Suppressor macrophage (primary cell): Measurements from ENCODE around the gene RANBP3.
"Not testable (repeated sequence)": the region's sequence is repeated elsewhere in the genome, so short reads cannot be mapped to it uniquely, and the experiment has no call there.

ENCODE experiments used
- DNase-seq, 4 experiments: peaks; one replicate each; pipeline ENCODE4 v3.0.0-alpha.2; 2020 to 2022

Gene RANBP3

DNA sequence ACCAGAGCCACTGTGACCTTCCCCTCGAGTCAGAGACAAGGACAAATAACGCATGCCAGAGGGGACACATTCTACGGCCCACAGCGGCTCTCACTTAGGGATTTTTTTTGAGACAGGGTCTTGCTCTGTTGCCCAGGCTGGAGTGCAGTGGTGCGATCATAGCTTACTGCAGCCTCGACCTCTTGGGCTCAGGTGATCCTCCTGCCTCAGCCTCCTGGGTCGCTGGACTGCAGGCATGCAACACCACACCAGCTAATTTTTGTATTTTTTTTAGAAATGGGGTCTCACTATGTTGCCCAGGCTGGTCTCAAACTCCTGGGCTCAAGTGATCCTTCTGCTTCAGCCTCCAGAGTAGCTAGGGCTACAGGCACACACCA, 28.1 kb upstream of the RANBP3 start:
- not testable (repeated sequence) for DNase-seq

DNA sequence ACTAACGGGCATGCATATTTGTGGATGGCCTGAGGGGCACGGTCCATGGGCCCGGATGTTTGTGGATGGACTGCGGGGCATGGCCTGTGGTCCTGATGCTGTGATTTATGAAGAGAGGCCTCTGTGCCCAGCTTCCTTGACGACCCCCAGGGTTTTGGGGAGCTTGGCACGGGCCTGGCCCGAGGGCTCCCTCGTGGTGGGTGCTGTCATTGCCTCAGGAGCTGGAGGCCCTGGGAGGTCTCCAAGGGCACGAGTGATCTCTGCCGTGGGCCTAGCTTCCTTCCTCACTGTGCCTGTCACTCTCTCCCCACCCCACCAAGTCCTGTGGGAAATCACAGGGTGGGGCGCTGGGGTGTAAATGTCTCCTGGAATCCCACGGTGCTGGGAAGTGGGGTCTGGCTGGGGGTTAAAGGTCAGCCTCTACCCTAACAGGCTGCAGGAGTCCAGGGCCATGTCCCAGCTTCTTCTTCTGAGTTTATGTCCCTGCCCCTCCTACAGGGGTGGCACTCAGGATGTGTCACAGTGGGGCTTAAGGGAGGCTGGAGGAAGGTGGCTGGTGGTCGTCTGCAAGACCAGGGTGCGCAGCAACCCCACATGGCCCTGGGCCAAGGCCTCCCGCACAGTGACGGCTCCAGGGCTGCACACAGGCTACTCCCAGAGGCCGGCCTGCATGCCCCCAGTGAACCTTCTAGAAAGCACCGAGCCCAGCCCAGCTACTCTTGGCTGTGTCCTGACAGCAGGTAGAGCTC, 27.6 kb upstream of the RANBP3 start:
- no peak for DNase-seq

DNA sequence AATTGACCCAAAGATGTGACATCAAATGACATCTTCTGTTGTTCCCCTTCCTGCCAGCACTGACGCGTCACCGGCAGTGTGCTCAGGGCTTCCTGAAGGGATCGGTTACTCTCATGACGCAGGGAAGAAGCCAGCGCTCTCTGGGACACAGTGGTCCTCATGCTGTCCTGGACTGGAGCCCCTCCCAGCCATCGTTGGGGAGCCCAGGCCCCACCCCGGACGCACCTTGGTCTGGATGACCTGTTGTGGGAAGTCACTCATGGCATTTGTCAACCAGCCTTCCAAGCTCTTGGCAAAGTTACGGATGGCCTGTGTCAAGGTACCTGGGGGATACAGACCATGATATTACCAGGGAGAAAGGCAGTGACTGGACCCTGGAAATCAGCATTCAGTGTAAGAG, 26.0 kb upstream of the RANBP3 start:
- DNase-seq: no peak

DNA sequence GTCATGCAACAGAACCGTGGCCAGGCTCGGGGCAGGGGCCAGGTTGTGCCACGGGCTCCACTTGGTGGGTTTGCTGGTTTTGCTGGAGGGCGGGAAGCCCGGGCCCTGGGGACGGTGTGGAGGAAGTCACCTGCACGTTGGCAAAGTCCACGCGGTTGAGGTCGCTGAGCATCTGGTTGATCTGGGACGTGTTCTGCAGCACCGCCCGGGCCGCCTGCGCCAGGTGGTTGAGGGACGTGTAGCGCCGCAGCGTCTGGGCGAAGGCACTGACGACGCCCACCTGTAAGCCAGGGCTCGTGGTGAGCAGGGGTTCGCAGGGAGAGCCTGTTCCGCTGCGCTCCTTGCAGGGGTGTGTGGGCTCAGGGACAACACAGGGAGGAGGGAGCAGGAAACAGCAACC, 24.7 kb upstream of the RANBP3 start:
- DNase-seq: no peak

DNA sequence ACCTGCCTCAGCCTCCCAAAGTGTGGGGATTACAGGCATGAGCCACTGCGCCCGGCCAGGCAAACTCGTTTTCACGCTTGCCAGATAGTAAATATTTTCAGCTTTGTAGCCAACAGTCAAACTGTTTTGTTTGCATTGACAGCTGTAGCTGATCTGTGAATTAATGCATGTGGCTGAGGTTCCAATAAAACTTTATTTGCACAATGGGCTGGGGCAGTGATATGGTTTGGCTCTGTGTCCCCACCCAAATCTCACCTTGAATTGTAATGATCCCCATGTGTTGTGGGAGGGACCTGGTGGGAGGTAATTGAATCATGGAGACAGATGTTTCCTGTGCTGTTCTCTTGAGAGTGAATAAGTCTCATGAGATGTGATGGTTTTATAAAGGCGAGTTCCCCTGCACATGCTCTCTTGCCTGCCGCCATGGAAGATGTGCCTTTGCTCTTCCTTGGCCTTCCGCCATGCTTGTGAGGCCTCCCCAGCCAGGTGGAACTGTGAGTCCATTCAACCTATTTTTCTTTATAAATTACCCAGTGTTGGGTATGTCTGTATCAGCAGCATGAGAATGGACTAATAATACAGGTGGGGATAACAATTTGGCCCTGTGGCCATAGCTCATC, 22.4 kb upstream of the RANBP3 start:
- DNase-seq: no peak

DNA sequence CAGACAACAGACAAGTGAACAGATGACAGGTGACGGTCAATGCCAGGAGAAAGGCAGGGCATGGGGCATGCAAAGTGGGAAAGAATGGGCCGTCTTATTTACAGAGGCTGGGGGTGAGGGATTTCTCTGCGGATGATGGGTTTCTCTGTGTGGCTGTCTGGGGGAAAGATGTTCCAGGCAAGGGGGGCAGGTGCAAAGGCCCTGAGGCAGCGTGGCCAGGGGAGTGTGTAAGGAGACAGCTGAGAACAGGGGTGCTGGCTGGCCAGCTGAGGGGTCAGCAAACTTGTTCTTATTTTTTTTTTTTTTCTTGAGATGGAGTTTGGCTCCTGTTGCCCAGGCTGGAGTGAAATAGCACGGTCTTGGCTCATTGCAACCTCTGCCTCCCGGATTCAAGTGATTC, 21.8 kb upstream of the RANBP3 start:
- DNase-seq: no peak

DNA sequence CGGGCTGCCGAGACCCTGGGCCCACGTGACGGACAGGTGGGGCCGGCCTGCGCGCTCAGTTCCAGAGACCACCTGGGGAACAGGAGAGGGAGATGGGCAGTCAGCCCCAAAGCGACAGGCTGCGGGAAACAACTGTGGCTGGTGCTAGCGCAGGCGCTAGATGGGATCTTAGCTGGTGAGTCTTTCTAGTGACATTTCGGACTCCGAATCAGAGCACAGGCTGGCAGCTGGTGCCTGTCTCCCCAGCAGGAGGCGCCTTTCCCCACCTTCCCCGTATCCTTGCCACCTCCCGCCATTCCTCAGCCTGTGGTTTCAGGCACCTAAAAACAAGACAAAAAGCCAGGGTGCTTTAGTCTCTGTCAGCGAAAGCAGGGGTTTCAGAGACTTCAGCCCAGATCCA, 19.4 kb upstream of the RANBP3 start:
- DNase-seq: no peak

DNA sequence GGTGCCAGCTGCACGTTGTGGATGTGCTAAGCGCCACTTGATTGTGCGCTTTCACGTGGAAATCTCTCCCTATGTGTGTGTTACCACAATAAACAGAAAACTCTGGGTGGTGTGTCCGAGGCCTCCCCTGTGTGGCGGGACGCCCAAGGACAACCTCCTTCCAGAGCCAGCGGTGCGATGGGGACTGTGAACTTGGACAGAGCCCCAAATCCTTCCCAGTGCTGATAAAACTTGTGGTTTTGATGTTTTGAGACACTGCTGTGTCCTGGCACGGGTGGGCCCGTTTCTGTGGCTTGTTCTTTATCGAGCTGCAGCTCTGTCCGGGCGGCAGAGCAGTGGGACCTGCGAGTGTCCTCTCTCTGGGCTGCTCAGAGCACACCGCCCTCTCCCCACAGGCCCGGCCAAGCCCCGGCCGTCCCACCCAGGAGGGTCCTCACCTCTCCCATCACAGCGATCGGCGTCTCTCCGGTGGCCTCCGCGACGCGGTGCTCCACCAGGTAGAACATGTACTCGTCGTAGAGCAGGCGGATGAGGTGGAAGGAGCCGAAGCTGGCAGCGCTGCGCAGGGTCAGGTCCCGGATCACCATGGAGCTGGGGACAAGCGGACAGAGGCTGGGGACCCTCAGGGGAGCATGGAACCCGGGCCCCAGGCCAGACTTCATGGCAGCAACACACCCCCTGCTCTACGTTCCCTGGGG, 18.8 kb upstream of the RANBP3 start:
- DNase-seq: no peak

DNA sequence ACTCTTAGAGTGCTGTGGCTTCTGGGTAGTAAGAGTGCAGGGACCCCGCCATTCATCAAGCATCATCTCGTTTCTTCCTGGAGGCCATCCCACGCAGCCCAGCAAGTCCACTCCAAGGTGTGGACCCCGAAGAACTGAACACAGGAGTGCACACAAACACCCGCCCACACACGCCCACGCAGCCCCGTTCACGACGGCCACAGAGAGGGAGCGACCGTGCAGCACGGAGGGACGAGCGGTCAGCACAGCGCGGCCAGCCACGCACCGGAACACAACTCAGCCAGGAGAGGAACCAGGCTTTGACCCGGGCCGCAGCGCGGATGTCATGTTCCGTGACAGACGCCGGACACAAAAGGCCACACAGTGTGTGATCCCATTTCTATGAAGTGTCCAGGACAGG, 18.2 kb upstream of the RANBP3 start:
- DNase-seq: no peak

DNA sequence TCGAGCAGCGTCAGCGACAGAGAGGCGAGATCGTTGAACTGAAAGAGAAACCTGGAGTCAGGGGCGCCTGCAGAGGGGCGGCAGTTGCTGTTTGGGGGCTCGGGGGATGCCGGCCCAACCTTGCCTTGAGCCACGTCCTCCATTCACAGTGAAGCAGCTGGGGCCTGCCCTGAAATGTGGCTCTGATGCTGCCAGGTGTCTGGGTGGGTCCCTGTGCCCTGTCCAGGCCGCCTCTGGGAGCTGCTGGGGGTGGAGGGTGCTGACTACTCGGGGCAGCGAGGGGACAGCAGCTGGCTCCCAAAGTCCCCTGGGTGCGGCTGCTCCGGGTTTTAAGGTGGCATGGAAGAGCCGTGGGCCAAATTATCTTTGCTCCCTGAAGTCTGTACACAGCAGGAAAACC, 17.7 kb upstream of the RANBP3 start:
- no peak for DNase-seq

DNA sequence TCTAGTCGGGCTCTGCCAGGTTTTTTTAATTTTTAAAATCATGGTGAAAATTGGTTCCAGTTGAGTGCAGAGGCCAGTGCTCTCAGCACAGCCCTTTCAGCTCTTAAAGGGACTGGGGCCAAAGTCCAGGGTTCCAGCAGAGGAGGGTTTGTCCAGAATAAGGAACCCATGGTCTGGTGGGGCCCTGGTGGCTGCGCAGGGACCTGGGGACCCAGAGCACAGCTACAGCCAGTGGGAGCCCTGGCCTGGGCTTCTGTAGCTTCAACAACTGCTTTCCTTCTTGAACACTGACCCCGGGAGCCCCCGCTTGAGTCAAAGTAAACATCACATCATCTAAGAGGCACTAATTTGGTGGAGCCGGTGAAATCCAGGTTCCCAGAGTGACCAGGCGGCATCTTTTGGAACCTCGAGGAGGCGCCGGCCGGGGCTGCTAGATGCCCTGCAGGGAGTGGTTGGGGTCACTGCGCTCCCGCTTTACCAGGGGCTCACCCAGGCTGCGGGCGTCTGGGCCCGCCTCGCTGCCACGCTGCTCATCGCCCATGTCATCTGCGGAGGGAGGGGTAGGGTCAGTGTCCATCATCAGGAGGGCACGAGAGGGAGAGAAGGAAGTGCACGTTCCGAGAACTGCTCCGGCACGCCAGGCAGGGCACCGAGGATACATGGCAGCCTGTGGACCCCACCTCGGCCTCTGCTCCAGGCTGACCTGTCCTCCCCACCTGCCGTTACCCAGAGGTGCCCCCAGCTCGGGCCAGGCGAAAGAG, 16.6 kb upstream of the RANBP3 start:
- DNase-seq: no peak

DNA sequence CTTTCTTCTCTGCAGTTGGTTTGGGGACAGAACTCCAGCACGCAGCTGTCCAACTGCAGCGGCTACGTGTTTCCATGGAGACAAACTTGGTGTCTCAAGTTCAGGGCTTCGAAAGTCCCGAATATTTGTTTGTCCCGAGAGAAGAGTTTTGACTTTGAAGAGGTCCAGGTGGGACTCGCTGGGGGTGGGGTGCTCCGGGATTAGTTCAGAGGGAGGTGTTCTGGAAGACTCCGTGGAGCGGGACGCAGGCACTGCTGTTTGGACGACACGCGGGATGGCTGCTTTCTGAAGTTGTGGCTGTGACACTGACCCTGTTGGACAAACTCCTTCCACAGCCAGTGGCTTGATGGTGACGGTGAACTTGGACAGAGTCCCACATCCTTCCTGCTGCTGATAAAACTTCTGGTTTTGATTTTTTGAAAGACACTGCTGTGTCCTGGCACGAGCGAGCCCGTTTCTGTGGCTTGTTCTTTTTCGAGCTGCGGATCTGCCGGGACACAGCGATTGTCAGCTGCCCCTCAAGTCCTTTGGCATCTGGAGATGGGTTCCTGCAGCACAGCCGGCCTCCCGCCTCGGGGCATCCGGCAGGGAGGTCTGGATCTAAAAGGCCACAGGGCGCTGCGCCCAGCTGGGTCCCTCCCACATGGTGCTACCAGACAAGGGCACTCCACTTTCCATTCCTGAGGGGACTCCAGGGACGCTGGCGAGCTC, 15.9 kb upstream of the RANBP3 start:
- DNase-seq: no peak

DNA sequence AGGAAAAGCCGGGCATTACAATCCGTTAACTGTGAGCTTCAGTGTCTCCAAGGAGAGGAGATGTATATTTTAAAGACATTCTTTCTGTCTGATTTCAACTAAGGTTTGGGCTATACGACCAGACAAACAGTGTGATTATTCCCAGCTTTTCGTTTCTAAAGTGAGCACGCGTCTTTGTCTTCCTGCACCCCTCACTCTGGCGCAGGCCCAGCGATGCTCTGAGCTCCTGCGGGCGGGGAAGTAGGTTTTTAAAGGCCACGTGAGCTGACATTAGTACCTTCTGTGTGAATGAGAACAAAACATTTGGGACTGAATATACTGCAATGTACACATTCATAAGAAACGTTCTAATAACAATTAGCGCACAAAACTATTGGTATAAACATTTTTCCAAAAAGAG, 15.3 kb upstream of the RANBP3 start:
- no peak for DNase-seq

DNA sequence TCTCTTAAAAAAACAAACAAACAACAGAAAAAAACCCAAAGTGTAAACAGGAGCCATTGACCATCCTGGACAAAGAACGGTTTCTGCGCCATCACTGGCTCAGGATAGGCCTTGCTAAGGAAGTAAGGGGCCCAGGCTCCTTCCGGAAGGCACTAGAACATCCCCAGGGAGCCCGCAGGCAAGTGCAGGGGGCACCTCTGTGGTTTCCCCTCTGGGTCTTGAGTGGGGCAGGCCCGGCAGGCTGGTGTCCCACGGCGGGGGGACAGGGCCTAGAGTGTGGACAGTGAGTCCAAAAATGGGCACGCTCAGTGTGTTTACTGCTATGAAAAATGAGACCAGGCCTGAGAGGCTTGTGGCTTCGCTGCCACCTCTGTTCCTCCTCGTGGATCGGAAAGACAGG, 14.8 kb upstream of the RANBP3 start:
- DNase-seq: no peak

DNA sequence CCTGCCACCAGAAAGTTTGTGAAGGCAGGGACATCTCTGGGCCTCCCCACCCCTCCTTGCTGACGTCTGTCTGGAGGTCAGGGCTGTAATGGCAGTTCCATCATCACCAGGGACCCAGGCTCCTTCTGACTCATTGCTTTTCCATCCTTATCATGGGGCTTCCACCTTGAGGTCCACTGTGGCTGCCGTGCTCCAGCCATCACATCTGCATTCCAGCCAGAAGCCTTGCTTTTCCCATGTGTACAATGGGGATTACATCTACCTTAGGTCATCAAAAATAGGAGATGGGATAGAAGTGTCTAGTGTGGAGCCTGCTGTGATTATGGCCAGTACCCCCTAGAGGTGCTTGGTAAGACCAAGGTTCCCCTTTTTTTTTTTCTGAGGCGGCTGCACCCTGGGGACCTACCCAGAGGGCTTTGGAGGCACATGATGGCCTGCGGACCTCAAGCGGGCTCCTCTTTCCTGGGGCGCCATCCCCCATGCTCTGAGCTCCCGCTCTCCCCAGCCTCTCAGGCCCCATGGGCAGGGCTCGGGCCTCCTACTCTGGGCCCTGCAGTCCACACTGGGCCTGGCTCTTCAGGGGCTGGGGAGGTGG, 13.4 kb upstream of the RANBP3 start:
- no peak for DNase-seq

DNA sequence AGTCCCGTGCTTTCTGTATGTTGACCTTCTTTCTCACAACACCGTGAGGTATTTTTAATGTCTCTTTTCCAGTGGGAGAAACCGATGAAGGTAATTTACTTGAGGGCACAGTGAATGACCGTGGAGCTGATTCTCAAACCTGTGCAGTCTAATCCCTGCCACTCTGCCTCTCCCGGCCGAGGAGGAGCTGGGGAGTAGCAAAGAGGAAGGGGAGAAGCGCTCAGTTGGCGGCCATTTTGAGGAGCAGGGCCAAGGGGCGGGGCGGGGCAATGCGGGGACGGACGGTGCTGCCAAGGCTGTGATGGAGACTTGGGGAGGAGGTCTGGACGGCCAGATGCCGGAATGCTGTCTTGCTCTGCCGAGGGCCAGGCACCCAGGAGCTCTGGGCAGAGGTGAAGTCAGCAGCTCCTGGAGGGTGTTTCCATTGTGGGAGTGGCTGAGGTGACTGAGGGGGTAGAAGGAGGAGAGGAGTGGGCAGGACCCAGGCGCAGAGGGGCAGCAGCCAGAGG, 12.4 kb upstream of the RANBP3 start:
- peak in 2 of 4 experiments; percentile 8 to 14 for DNase-seq

DNA sequence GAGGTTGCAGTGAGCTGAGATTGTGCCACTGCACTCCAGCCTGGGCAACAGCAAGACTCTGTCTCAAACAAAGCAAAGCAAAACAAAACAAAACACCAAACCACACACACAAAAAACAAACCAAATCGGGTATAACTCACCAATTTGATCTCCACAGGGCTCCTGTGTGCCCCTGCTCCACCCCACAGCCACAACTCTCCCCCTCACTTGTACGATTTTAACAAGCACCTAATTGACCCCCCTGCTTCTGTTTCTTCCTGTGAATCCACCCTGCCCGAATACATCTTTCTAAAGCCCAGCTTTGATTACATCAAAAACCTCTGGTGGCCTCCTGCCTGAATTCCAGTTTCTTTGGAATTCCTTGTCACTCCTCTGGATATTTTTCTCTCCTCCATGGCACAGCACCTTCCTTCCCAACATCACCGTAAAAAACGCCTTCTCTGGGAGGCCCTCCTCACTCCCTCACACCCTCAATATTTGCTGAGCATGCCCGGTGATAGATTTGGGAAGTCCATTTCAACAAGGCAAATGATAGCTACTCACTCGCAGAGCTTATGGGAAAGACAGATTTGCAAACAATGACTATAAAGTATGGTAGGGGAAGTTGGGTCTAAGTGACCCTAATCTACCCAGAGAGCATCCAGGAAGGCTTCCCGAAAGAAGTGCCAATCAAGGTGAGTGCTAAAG, 11.6 kb upstream of the RANBP3 start:
- DNase-seq: no peak

DNA sequence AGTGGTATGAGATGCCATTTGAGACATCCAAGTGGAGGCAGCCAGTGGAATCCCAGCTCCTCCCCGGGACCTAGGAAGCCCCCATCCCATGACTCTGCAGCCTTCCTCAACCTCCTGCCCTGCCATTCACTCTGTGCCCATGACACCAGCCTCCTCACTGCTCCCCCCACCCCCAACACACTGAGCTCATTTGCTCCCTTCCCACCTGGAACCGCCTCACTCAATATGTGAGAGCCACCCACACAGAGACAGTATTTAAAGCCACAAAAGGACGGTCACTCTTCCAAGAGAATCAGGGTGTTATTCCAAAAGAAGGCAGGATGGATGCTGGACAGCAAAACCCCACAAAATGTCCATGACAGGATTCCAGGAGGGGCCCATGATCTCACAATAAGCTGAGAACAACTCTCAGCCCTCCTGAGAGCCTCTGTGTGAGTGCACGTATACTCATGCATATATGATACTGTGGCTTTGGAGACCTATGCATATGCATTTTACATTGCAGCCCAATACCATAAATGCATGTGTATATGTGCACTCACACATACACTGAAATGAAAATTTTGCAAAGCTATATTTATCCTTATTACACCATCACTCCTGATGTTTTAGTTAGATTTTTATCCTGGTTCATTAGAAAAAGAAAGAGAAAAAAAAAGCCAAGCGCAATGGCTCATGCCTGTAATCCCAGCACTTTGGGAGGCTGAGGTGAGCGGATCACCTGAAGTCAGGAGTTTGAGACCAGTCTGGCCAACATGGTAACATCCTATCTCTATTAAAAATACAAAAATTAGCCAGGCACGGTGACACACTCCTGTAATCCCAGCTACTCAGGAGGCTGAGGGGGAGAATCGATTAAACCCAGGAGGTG, 10.8 kb upstream of the RANBP3 start:
- DNase-seq: peak in 1 of 4 experiments; percentile 16

DNA sequence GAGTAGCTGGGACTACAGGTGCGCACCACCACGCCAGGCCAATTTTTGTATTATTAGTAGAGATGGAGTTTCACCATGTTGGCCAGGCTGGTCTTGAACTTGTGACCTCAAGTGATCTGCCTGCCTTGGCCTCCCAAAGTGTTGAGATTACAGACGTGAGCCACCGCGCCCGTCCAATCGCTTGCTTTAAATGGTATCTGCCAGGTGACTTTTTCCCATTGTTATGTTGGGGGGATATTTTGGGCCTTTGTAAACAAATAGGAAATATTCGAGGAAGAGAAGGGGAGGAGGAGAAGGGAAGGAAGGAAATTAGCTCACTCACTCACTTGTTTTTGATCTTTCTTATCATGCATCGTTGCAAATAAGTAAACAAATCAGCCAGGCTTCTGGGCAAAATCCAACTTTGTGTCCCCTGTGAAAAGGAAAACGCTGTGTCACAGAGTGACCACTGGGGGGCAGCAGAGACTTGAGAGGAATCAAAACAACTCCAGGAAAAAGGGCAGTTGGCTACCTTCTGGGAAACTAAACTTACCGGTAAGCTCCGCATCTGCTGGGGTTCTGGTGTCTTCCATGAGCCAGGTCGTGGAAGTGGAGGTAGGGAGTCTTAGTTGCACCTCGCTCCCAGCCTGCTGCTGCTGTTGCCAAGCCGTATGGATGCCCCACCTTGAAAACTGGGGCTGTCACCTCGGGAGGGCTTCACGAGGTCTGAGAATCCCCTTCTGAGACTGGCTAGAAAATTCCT, 9.3 kb upstream of the RANBP3 start:
- peak; percentile 80 to 87 (median 82) for DNase-seq

DNA sequence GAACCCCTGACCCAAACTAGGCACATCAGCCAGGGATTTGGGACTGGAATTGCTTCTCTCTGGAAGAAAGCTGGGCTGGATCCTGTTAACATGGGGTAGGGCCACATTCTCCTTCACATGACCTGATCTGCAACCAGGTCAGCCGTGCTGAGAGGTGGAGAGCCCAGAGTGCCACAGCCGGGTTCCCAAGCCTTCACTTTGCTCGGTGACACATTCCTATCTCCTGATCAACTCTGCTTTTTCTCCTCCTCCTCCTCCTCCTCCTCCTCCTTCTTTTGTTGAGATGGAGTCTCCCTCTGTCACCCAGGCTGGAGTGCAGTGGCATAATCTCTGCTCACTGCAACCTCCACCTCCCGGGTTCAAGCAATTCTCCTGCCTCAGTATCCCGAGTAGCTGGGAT, 7.9 kb upstream of the RANBP3 start:
- DNase-seq: not testable (repeated sequence)
